Liver (tissue), 9 donors: ENCODE measurements around the gene STOX2. TPM values are rescaled to one million over a fixed set of nuclear protein-coding genes. Genes with fewer than 3 reads are reported as not detected.

Source experiments
- DNase-seq: peaks from one replicate; pipeline ENCODE4 v3.0.0-alpha.2; 2017; ENCODE audit warnings: low spot score
- H3K27ac ChIP-seq, 2 donors: one replicate each; pipeline ENCODE4 v1.7.0; 2013; ENCODE audit warnings: inconsistent platforms in 2 of 2, low read length in 2 of 2, control low read depth in 1 of 2, low read depth in 1 of 2, mild to moderate bottlenecking in 1 of 2
- H3K27me3 ChIP-seq, 4 donors: one replicate each; pipeline versions ENCODE4 v1.6.1 to v1.7.0; 2013; ENCODE audit warnings: low read length in 3 of 4, inconsistent platforms in 1 of 4, mild to moderate bottlenecking in 1 of 4, moderate library complexity in 1 of 4; ENCODE audit not compliant: control insufficient read depth in 4 of 4, insufficient read depth in 4 of 4
- H3K36me3 ChIP-seq, 4 donors: one replicate each; pipeline versions ENCODE4 v1.6.1 to v1.7.0; 2013; ENCODE audit warnings: low read length in 3 of 4, mild to moderate bottlenecking in 3 of 4, low read depth in 1 of 4, moderate library complexity in 1 of 4; ENCODE audit not compliant: control insufficient read depth in 4 of 4, insufficient read depth in 3 of 4
- H3K4me1 ChIP-seq, 4 donors: one replicate each; pipeline versions ENCODE4 v1.6.1 to v1.7.0; 2013; ENCODE audit warnings: low read length in 3 of 4, mild to moderate bottlenecking in 3 of 4, moderate library complexity in 1 of 4; ENCODE audit not compliant: control insufficient read depth in 4 of 4, insufficient read depth in 4 of 4
- H3K4me3 ChIP-seq, 3 donors: one replicate each; pipeline versions ENCODE4 v1.6.1 to v1.7.0; 2013; ENCODE audit warnings: low read length in 3 of 3, control low read depth in 1 of 3, low read depth in 1 of 3, mild to moderate bottlenecking in 1 of 3
- H3K9ac ChIP-seq, 2 donors: one replicate each; pipeline ENCODE4 v1.7.0; 2013; ENCODE audit warnings: low read length in 2 of 2, mild to moderate bottlenecking in 2 of 2, moderate library complexity in 2 of 2, control low read depth in 1 of 2, low read depth in 1 of 2
- H3K9me3 ChIP-seq, 4 donors: one replicate each; pipeline versions ENCODE4 v1.6.1 to v1.7.0; 2013; ENCODE audit warnings: low read length in 3 of 4; ENCODE audit not compliant: control insufficient read depth in 4 of 4
- CTCF ChIP-seq: fragments of 150-350 bp; IDR thresholded peaks from 2 replicates; pipeline ENCODE4 v1.5.1; 2017; ENCODE audit warnings: improper control_type of control experiment, low read depth, low read length; ENCODE audit not compliant: missing input control
- FOXA2 ChIP-seq: IDR thresholded peaks from 2 replicates; pipeline ENCODE4 v1.6.1; 2016; ENCODE audit warnings: antibody characterized with exemption
- GABPA ChIP-seq, 2 donors: IDR thresholded peaks in 1 of 2; conservative IDR thresholded peaks in 1 of 2; 2 replicates each; pipeline ENCODE4 v1.6.1; 2016; ENCODE audit warnings: antibody characterized with exemption in 2 of 2, mild to moderate bottlenecking in 1 of 2, moderate library complexity in 1 of 2
- HNF4A ChIP-seq, 2 donors: conservative IDR thresholded peaks; 2 replicates each; pipeline ENCODE4 v1.6.1; 2016; ENCODE audit warnings: antibody characterized with exemption in 2 of 2, mild to moderate bottlenecking in 2 of 2
- HNF4G ChIP-seq: IDR thresholded peaks from 2 replicates; pipeline ENCODE4 v1.6.1; 2016; ENCODE audit warnings: antibody characterized with exemption
- JUND ChIP-seq, 2 donors: IDR thresholded peaks; 2 replicates each; pipeline ENCODE4 v1.6.1; 2016; ENCODE audit warnings: antibody characterized with exemption in 2 of 2
- MAX ChIP-seq: IDR thresholded peaks from 2 replicates; pipeline ENCODE4 v1.6.1; 2016; ENCODE audit warnings: antibody characterized with exemption
- NR2F2 ChIP-seq: IDR thresholded peaks from 2 replicates; pipeline ENCODE4 v1.6.1; 2016; ENCODE audit warnings: antibody characterized with exemption
- RAD21 ChIP-seq, 2 donors: IDR thresholded peaks; 2 replicates each; pipeline ENCODE4 v1.6.1; 2016; ENCODE audit warnings: antibody characterized with exemption in 2 of 2, mild to moderate bottlenecking in 2 of 2
- REST ChIP-seq: IDR thresholded peaks from 2 replicates; pipeline ENCODE4 v1.6.1; 2016; ENCODE audit warnings: antibody characterized with exemption, mild to moderate bottlenecking
- YY1 ChIP-seq: IDR thresholded peaks from 2 replicates; pipeline ENCODE4 v1.6.1; 2016; ENCODE audit warnings: antibody characterized with exemption, mild to moderate bottlenecking
- ZBTB33 ChIP-seq: IDR thresholded peaks from 2 replicates; pipeline ENCODE4 v1.6.1; 2016; ENCODE audit warnings: antibody characterized with exemption
- WGBS: extraction: QIAGEN DNeasy Blood & Tissue Kit; methylation state at CpG from one replicate; pipeline ENCODE4 v1.1.7; 2013; 5-methylcytosine and 5-hydroxymethylcytosine counted together
- polyA plus RNA-seq, 2 donors: library from polyadenylated mRNA; stranded (reverse) in 1 of 2; unstranded in 1 of 2; fragments of 200-250 nt in 1 of 2; fragments of >200 nt in 1 of 2; fragmentation: Nextera tagmentation in 1 of 2; extraction: Ambion mirVana in 1 of 2; gene quantifications; one replicate each; pipeline versions ENCODE4 v1.2.1 to v1.2.3, GENCODE V29; 2013 to 2015
- total RNA-seq, 2 donors: library from RNA; depleted of rRNA; stranded (reverse); fragments of >200 nt; gene quantifications; one replicate each; pipeline ENCODE4 v1.2.3, GENCODE V29; 2014
- donor health status: healthy.
- donor health status: healthy.
- donor health status: healthy.
- donor health status: healthy.
- donor health status: healthy.

Gene STOX2
- total and polyA plus RNA-seq, 4 donors: 1.4 to 12.6 (median 1.6) TPM

- WGBS: 83% methylated on average over 5 of the region's 5 CpGs
- no peak overlapping the region for H3K4me3 ChIP-seq
- no peak for DNase-seq
- H3K27me3 ChIP-seq: no peaks in the 10 kb centered on the region
- H3K4me1 ChIP-seq: no peaks in the 10 kb centered on the region
- H3K27ac ChIP-seq: no peak overlapping the region
- TF ChIP-seq NR2F2: no peak
- no peak for TF ChIP-seq HNF4A (conservative IDR thresholded peaks at IDR 0.05)
- TF ChIP-seq RAD21 (IDR thresholded peaks at IDR 0.05): no peak
- TF ChIP-seq CTCF: no peak
- no peak for TF ChIP-seq FOXA2
- TF ChIP-seq JUND (IDR thresholded peaks at IDR 0.05): no peak
- H3K36me3 ChIP-seq: no peaks in the 10 kb centered on the region
- H3K9me3 ChIP-seq: no peaks in the 10 kb centered on the region
- no peak overlapping the region for H3K9ac ChIP-seq
Measured at GRCh38 chr4:183889190-183889589, 15.9 kb upstream of the STOX2 start.

GRCh38 chr4:183897193-183897592 lies 7.9 kb upstream of the STOX2 start:
- Histone ChIP-seq H3K36me3 (no peaks in the 10 kb centered on the region), H3K4me1 (no peaks in the 10 kb centered on the region), H3K27me3 (no peaks in the 10 kb centered on the region), H3K9ac (no peak overlapping the region), H3K9me3 (peaks cover 0 to 3% (median 2%) of the 10 kb centered on the region in 4 donors), H3K4me3 (no peak overlapping the region), H3K27ac (no peak overlapping the region)
- TF ChIP-seq YY1 (no peak), REST (no peak), ZBTB33 (no peak), MAX (no peak), GABPA (IDR thresholded peaks at IDR 0.05 in 1 of 2, conservative IDR thresholded peaks at IDR 0.05 in 1 of 2) (no peak), RAD21 (IDR thresholded peaks at IDR 0.05) (no peak), HNF4G (no peak), NR2F2 (no peak)
- WGBS: 89% methylated on average over 3 of the region's 3 CpGs
- DNase-seq: no peak
